Bone marrow (tissue), 2 donors: ENCODE results near the gene UROS.

Experiments used
- DNase-seq, 2 donors: peaks; one replicate each; lab custom pipeline; 2025; lab: John Stamatoyannopoulos, UW

The UROS gene

GRCh38 chr10:125822878-125823662 is at the start of gene UROS, which contains the start of gene BCCIP:
Gene UROS, minus strand, starts transcription at chr10:125823258. Its CDS starts 6,759 bp downstream, at chr10:125816499.
Gene BCCIP, plus strand, starts transcription at chr10:125823546. Its CDS starts 12 bp downstream, at chr10:125823558.
- DNase-seq = peak; percentile 85 to 90

DNA sequence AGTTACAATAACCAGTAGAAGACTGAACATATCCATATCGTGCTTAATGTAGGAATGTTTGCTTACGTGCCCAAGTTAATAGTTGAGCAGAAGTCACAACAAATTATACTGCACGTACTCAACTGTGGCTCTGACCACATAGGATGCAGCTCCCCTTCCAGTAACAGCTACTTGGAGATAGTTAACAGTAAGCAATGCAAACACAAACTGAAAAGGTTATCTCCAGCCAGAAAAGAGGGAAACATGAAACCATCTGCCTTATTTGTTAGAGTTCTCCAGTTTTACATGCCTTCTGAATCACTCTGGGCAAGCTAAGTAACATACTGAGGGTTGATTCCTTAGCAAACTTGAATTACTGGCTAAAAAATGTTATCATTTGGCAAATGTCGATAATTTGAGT is 48.3 kb upstream of the UROS start:
- no peak for DNase-seq

DNA sequence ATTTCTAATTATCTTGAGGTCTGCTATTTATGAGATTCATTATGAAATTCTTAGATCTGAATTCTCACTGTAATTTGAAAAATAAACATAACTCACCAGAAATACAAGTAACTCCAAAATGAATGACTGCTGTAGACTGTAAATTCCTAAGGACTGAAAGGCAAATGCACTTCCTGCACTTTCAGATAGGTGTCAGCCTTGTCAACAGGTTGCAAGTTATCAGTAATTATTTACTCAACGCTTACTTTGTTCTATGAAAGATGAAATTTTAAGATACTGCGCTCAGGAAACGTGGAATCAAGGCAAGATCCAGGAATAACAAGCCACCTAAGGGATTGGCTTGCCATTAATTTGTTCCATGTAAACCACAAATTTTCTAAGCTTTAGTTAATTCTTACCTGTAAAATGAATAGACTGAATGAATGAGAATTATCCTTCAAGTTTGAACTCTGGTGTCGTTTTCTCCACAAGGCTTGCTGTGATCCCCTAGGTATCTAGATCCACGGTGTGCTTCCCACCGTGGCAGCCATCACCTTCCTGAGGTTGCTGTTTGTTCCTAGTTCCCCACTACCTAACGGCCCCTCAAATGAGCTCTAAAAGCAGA is 45.4 kb upstream of the UROS start:
- no peak for DNase-seq

DNA sequence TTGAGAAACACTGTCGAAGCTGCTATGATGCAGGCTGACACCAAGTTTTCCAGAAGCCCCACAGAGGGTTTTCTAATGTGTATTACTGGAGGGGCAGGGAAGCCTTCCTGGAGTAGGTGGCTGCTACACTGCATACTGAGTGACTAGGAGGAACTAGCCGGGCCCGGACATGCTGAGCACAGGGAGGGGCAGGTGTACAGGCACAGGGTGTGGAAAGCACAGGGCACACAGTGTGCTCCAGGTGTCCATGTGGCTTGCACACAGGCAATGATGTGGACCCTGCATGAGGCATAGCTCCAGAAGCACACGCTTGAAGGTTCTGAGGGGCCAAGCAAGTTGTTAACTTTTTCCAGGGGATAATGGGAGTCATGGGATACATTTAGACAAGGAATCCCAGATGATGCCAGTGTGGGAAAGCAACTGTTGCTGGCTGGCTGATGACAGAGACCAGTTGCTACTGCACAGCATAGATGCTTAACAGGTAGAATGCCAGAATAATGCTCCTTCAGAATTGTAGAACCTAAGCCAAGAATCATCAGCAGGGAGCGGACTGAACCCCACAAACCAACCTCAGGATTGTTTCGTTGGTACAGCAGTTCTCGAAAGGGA is 43.5 kb upstream of the UROS start:
- no peak for DNase-seq

DNA sequence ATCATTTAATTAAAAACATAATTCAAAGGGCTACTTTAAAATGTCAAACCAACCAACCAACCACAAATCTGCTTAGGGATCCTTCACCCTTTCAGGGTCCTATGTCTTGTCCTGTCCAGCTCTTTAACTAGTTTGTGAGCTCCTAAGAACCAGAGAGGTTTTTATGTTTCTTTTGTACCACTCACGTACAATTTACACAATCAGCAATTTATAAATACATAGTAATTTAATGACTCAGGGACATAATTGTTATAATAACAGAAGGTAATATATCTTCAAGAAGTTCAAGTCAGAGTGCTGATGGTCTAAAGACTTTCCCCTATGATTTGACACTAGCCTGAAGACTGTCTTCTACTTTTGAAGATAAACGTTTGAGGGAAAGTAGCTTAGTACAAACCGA is 42.1 kb upstream of the UROS start:
- no peak for DNase-seq

GRCh38 chr10:125859128-125859817 is 36.2 kb upstream of the UROS start:
- DNase-seq = no peak

DNA sequence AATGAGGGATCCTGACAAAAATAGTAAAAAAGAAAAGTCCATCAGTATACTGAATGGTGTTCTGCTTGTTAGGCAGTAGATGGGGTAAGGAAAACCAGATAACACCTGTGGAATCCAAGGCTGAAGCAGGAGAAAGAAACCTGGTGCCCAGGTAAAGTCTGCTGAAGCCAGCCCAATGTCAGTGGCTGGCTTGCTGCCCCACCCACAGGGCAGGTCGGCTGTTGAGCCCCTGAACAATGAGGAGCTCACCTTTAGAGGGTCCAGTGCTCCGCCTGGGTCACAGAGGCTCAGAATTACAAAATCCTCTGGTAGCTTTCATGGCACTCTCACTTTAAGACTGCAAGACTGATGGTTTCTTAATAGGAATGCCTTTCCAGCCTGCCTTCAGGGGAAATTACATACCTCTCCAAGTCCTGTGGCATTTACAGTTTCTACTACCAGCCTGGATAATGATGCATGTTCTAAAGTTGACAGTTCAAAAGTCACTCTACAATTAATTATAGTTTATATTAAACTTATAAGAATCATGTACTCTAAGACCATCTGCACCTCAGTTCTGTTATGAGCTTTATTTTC is 34.2 kb upstream of the UROS start:
- no peak for DNase-seq

DNA sequence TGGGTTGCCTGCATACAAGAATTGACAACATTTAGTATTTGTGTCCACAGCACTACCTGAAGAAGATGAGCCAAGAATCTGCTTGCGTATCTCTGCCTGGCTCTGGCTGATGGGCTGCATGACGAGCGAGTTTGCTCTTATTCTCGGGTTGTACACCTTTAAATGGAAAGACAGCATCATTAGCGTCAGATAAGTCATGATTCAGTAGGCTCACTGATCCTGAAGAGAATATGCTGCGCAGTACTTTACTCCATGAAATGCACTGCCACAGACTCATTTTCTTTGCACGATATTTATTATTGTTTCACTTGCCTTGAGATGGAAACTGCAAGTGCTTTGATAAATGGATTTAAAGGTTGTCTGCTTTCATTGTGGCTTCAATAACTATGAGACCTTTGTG is 29.4 kb upstream of the UROS start:
- no peak for DNase-seq

GRCh38 chr10:125850766-125851731 is 28.0 kb upstream of the UROS start:
- no peak for DNase-seq

DNA sequence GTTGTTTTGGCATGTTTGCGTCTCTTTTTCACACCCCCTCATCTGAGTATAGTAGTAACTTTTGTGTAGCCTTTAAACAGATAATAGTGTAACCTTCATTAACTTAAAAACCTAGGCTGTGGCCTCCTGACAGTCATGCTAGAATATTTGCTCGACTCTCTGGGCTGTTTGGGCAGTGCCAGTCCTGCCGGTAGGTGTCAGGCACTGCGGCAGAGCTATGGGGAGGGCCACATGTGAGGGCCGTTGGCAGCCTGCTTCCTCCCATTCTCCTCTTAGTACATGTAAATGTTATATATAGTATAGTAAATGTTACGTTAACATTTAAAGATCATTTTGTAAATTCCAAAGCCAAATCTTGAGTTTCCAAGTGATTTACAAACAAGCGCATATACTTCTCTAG is 26.4 kb upstream of the UROS start:
- no peak for DNase-seq

DNA sequence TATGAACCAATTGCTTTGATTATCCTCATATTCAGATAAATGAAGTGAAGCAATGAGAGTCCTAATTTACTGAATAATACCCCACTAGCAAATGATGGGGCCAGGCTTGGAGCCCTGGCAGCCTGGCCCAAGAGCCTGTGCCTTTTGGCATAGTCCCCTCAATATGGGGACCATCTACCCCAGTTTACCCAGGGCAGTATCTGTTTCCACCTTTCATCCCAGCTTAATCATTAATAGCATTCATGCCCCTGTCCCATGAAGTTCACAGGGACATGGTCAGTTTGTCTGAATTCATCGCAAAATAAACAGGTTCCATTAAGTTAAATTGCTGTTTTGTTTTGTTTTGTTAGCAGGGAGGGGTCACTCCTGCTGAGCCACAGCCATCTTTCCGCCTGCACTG is 25.8 kb upstream of the UROS start:
- no peak for DNase-seq

DNA sequence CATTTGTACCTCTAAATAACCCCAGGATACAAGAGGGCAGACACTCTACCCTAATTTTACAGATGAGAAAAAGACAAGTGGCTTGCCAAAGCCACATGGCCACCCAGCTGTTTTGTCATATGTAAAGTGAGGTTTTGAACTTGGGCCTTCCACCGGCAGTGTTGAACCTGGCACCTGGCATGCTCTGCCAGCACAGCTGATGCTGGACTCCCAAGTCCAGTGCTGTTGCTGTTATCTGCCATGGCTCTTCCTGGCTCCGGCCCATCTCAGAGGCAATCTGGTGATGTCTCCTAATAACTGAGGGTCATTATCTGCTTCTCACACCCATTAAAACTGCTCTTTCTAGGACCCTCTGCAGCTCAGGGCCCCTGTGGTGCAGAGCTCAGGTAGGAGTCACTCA is 25.3 kb upstream of the UROS start:
- no peak for DNase-seq

GRCh38 chr10:125846894-125847293 is 23.8 kb upstream of the UROS start:
- DNase-seq = no peak

- DNase-seq = no peak
These were observed 22.6 kb upstream of the UROS start for GRCh38 chr10:125845617-125846016.

- no peak for DNase-seq
These were observed 21.7 kb upstream of the UROS start for GRCh38 chr10:125844751-125845221.

- no peak for DNase-seq
These were observed 20.7 kb upstream of the UROS start for GRCh38 chr10:125843603-125844329.

- DNase-seq = no peak
These were observed 17.9 kb upstream of the UROS start for GRCh38 chr10:125840955-125841354.

DNA sequence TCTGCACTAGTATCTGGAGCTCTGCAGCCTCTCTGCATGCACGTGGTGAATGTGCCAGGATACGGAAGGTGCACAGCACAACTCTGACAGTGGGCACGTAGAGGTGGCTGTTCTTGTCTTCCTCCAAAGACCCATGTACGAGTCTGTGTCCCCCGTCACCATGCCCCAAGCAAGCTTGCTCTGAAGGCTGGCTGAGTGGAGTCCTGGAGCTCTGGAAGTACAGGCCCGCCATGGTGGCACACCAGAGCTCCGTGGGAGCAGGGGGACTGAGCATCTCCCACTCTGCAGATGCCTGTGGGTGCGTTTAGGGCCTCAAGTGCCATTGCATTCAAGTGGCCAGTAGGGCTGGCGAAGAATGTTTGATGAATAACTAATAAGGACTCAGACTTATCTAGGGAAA is 17.3 kb upstream of the UROS start:
- DNase-seq = no peak

GRCh38 chr10:125838802-125839575 is 15.9 kb upstream of the UROS start:
- no peak for DNase-seq
